Measurements from ENCODE around the gene FUS.
"Not testable (repeated sequence)": the region's sequence is repeated elsewhere in the genome, so short reads cannot be mapped to it uniquely, and the experiment has no call there.

FUS gene

DNA sequence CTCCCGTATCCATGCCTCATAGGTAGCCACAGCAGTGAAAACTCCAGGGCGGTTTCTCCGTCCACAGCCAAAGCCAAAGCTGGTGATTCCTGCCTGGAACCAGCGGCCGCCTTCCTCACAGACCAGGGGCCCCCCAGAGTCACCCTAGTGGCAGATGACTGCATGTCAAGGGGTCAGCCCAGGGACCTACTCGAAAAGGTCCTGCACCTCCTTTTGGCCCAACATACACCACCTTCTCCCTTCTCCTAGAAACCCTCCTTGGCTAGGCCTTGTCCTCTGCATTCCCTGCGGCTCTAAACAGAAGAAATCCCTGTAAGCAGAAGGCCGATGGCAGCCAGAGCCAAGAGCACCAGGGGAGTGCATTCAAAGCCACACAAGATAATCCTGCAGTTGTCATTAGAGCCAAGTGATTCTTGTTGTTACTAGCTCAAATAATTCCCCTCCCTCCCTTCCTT lies 36.2 kb upstream of the FUS start:
- DNase-seq (ENCODE audit: low read depth in 2 of 2), result no peak

DNA sequence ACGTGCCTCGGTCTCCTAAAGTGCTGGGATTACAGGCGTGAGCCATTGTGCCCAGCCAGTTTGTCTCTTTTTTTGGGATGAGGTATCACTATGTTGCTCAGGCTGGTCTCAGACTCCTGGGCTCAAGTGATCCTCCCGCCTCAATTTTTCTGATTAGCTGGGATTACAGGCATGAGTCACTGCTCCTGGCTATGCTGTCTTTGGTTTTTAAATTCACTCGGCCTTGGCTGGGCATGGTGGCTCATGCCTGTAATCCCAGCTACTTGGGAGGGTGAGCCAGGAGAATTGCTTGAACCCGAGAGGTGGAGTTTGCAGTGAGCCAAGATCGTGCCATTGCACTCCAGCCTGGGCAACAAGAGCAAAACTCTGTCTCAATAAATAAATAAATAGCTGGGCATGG lies 35.5 kb upstream of the FUS start:
- not testable (repeated sequence) for DNase-seq (ENCODE audit: low read depth in 2 of 2)

GRCh38 chr16:31145398-31145990 lies 34.4 kb upstream of the FUS start:
- no peak for DNase-seq (ENCODE audit: low read depth in 2 of 2)

DNA sequence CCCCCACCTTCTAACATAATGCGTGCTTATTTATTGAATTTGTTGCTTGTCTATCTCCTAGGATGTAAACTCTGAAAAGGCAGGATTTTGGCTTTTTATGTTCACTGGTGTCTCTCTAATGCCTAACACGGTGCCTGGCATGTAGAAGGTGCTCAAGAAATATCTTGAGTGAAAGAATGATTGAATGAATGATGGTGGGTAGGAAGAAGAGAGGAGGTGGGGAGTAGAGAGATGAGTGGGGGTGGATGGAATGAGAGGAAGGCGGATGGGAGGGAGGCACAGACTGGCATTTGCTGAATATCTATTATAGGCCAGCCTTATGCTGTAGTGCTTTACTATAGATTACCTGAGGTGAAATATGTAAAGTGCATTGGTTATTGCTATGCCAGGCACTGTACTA lies 32.4 kb upstream of the FUS start:
- no peak for DNase-seq (ENCODE audit: low read depth in 2 of 2)

- no peak for DNase-seq (ENCODE audit: low read depth in 2 of 2)
Observed at GRCh38 chr16:31148281-31148728, 31.6 kb upstream of the FUS start.

DNA sequence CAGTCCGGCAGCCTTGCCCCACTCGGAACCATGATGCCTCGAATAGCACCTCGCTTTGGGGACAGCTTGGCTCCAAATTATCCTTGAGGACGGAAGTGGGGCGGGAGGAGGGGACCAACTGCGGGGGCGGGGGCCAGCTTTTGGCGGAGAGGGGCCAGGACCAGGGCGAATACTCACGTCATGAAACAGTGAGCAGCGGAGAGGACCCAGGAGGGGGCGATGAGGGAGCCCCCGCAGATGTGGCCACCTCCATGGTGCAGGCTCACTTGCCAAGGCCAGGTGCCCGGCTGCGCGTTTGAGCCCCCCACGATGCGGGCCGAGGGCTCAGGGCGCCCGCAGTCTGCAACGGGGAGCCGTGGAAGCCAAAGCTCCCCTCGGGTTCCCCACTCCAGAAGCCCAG lies 31.0 kb upstream of the FUS start:
- DNase-seq (ENCODE audit: low read depth in 2 of 2), result no peak

DNA sequence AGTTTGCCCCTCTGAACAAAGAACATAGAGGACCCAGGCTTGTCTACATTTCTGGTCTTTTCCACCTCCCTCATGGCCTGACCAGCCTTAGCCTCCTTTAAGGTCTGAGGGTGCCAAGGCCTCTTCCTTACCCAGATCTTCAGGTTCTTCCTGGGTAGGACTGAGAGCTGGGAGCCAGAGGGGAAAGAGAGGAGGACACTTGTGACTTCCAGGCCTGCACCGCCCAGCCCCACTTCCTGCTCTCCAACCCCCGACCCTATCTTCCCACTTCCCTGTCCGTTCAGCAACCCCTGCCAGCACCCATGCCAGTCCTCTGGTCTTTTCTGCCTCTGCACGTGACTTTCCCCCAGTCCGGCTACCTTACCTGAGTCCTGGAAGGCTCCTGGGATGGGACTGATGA lies 30.6 kb upstream of the FUS start:
- no peak for DNase-seq (ENCODE audit: low read depth in 2 of 2)

DNA sequence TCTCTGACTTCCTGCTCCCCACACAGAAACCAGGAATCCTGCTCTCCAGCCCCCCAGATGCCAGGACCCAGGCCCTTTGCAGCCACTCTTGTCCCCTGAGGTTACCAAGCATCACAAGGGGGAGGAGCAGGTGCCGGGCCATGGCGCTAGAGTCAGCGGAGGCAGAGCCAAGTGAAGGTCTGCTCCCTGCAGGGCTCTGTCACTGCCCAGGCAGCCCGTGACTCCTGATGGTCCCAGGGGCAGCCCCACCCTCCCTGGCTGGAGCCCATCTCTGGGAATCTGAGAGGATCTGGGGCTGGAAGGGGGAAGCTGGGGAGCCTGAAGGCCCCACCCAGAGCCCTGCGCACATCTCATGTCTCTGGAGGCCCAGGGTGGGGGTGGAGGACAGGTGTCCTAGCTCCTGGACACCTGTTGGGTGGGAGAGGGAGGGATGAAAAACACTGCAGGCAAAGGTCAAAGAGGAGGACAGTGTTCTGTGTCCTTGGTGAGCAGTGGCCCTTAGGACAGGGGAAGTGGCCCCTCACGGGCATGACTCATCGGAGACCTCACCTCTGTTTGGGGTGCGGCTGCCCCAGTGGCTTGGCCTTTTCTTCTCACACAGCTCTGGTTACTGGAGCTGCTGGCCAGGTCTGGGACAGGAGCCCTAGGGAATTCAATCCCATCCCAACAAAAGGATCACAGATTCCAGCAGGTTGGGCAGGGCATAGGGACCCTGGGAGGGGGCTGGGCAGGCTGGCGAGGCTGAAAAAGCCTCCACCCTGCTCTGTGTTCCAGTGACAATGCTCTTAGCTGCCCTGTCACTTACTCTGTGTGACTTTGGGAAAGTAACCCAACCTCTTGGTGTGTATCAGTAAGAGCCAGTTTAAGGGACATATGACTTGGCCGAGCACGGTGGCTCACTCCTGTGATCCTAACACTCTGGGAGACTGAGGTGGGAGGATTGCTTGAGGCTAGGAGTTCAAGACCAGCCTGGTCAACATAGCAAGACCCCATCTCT lies 29.7 kb upstream of the FUS start, which contains the start of gene PRSS36:
Gene PRSS36 (minus strand): TSS at position 173 of the 997 bp plus-strand sequence. CDS start 31 bp downstream, at position 142.
- no peak for DNase-seq (ENCODE audit: low read depth in 2 of 2)

- not testable (repeated sequence) for DNase-seq (ENCODE audit: low read depth in 2 of 2)
Observed at GRCh38 chr16:31150976-31151375, 29.0 kb upstream of the FUS start.

- DNase-seq (ENCODE audit: low read depth in 2 of 2), result no peak
Observed at GRCh38 chr16:31157136-31157535, 22.8 kb upstream of the FUS start.

DNA sequence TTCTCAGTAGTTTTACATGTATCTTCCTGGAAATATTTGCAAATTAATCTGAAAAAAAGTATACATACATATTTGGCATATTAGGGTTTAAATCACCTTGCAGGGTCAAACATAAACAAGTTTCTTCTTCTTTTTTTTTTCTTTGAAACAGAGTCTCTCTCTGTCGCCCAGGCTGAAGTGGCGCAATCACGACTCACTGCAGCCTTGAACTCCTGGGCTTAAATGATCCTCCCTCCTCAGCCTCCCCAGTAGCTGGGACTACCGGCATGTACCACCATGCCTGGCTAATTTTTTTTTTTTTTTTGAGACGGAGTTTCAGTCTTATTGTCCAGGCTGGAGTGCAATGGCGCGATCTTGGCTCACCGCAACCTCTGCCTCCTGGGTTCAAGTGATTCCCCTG lies 12.6 kb upstream of the FUS start:
- no peak for DNase-seq (ENCODE audit: low read depth in 2 of 2)

GRCh38 chr16:31168848-31169247 lies 11.1 kb upstream of the FUS start:
- no peak for DNase-seq (ENCODE audit: low read depth in 2 of 2)

DNA sequence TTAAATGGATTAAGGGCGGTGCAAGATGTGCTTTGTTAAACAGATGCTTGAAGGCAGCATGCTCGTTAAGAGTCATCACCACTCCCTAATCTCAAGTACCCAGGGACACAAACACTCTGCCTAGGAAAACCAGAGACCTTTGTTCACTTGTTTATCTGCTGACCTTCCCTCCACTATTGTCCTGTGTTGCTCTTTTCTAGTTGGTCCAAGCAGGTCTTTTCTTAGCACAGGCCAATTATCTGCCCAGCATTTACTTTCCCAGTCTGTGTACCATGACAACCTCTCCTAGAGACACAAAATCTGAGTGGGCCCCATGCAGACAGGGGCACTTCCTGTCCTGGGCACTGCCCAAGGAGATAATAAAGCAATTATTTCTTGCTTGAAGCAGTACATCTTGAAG lies 9.9 kb upstream of the FUS start:
- not testable (repeated sequence) for DNase-seq (ENCODE audit: low read depth in 2 of 2)

GRCh38 chr16:31177136-31177535 lies 2.8 kb upstream of the FUS start:
- no peak for DNase-seq (ENCODE audit: low read depth in 2 of 2)

GRCh38 chr16:31179219-31179746 lies 656 bp upstream of the FUS start:
- DNase-seq (ENCODE audit: low read depth in 2 of 2), result no peak

GRCh38 chr16:31181102-31181830 lies 1.3 kb downstream of the FUS start:
- DNase-seq (ENCODE audit: low read depth in 2 of 2), result no peak

- no peak for DNase-seq (ENCODE audit: low read depth in 2 of 2)
Observed at GRCh38 chr16:31182391-31182790, 2.5 kb downstream of the FUS start.

GRCh38 chr16:31183432-31184428 lies 3.8 kb downstream of the FUS start:
- DNase-seq (ENCODE audit: low read depth in 2 of 2), result no peak

DNA sequence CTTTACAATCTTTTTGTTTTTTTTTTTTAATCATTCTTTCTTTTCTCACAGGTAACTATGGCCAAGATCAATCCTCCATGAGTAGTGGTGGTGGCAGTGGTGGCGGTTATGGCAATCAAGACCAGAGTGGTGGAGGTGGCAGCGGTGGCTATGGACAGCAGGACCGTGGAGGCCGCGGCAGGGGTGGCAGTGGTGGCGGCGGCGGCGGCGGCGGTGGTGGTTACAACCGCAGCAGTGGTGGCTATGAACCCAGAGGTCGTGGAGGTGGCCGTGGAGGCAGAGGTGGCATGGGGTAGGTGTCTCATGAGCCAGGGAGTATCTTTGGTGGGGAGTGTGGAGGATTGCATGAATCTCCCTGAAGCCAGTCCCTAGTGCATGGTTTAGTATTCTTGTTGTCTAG lies 4.9 kb downstream of the FUS start:
- no peak for DNase-seq (ENCODE audit: low read depth in 2 of 2)

GRCh38 chr16:31185339-31185738 lies 5.4 kb downstream of the FUS start:
- no peak for DNase-seq (ENCODE audit: low read depth in 2 of 2)

- DNase-seq (ENCODE audit: low read depth in 2 of 2), result no peak
Observed at GRCh38 chr16:31186176-31186575, 6.2 kb downstream of the FUS start.
